Trophoblast cell (in vitro differentiated cells and primary cell): Measurements from ENCODE around the gene MYOZ3. TPM values are rescaled to one million over a fixed set of nuclear protein-coding genes. Genes with fewer than 3 reads are reported as not detected.

Source experiments
- DNase-seq, 2 donors: peaks; one replicate each; pipeline ENCODE4 v3.0.0-alpha.2; 2016
- H2AFZ ChIP-seq: 2 replicates; pipeline ENCODE4 v1.6.1; 2013; ENCODE audit warnings: low read length, moderate library complexity, mild to moderate bottlenecking; ENCODE audit not compliant: insufficient read depth, poor library complexity
- H2AK5ac ChIP-seq: 2 replicates; pipeline ENCODE4 v1.6.1; 2013; ENCODE audit warnings: mild to moderate bottlenecking, low read length
- H2BK120ac ChIP-seq: 2 replicates; pipeline ENCODE4 v1.6.1; 2013; ENCODE audit warnings: low read length, mild to moderate bottlenecking, moderate library complexity; ENCODE audit not compliant: insufficient read depth, poor library complexity
- H2BK12ac ChIP-seq: 2 replicates; pipeline ENCODE4 v1.6.1; 2013; ENCODE audit warnings: mild to moderate bottlenecking, low read length, moderate library complexity
- H2BK5ac ChIP-seq: 2 replicates; pipeline ENCODE4 v1.6.1; 2013; ENCODE audit warnings: low read length, low read depth, moderate library complexity, mild to moderate bottlenecking; ENCODE audit not compliant: poor library complexity
- H3K14ac ChIP-seq: 2 replicates; pipeline ENCODE4 v1.6.1; 2013; ENCODE audit warnings: mild to moderate bottlenecking, low read length
- H3K18ac ChIP-seq: 2 replicates; pipeline ENCODE4 v1.6.1; 2013; ENCODE audit warnings: mild to moderate bottlenecking, low read length
- H3K23ac ChIP-seq: 2 replicates; pipeline ENCODE4 v1.6.1; 2013; ENCODE audit warnings: low read length
- H3K27ac ChIP-seq: 2 replicates; pipeline ENCODE4 v1.5.1; 2013; ENCODE audit warnings: low read depth, mild to moderate bottlenecking, inconsistent platforms, low read length, moderate library complexity
- H3K27me3 ChIP-seq: 2 replicates; pipeline ENCODE4 v1.6.1; 2013; ENCODE audit warnings: inconsistent platforms, mild to moderate bottlenecking, low read length, moderate library complexity; ENCODE audit not compliant: insufficient read depth
- H3K36me3 ChIP-seq, 2 experiments: 1 replicate in 1 of 2; 2 replicates in 1 of 2; pipeline ENCODE4 v1.6.1; 2013; ENCODE audit warnings: low read length in 2 of 2, mild to moderate bottlenecking in 2 of 2, moderate library complexity in 1 of 2; ENCODE audit not compliant: insufficient read depth in 2 of 2, control insufficient read depth in 1 of 2
- H3K4ac ChIP-seq: 2 replicates; pipeline ENCODE4 v1.6.1; 2013; ENCODE audit warnings: low read depth, mild to moderate bottlenecking, low read length, moderate library complexity
- H3K4me1 ChIP-seq, 2 experiments: 1 replicate in 1 of 2; 2 replicates in 1 of 2; pipeline ENCODE4 v1.6.1; 2013; ENCODE audit warnings: low read length in 2 of 2, mild to moderate bottlenecking in 2 of 2, moderate library complexity in 1 of 2; ENCODE audit not compliant: insufficient read depth in 2 of 2, control insufficient read depth in 1 of 2
- H3K4me2 ChIP-seq: 2 replicates; pipeline ENCODE4 v1.6.1; 2013; ENCODE audit warnings: inconsistent platforms, mild to moderate bottlenecking, low read length, moderate library complexity
- H3K4me3 ChIP-seq: 2 replicates; pipeline ENCODE4 v1.5.1; 2013; ENCODE audit warnings: mild to moderate bottlenecking, low read depth, low read length, inconsistent platforms
- H3K79me1 ChIP-seq: one replicate; pipeline ENCODE4 v1.6.1; 2013; ENCODE audit warnings: low read length
- H3K79me2 ChIP-seq: 2 replicates; pipeline ENCODE4 v1.6.1; 2013; ENCODE audit warnings: low read length, mild to moderate bottlenecking; ENCODE audit not compliant: control insufficient read depth, insufficient read depth, poor library complexity
- H3K9ac ChIP-seq: 2 replicates; pipeline ENCODE4 v1.6.1; 2013; ENCODE audit warnings: mild to moderate bottlenecking, low read length
- H3K9me3 ChIP-seq: 2 replicates; pipeline ENCODE4 v1.6.1; 2013; ENCODE audit warnings: low read depth, mild to moderate bottlenecking, control low read depth, inconsistent platforms, low read length; ENCODE audit not compliant: insufficient read depth
- H4K12ac ChIP-seq: 2 replicates; pipeline ENCODE4 v1.6.1; 2013; ENCODE audit warnings: low read depth, mild to moderate bottlenecking, low read length, moderate library complexity
- H4K8ac ChIP-seq: 2 replicates; pipeline ENCODE4 v1.6.1; 2013; ENCODE audit warnings: low read depth, mild to moderate bottlenecking, low read length, moderate library complexity
- H4K91ac ChIP-seq: one replicate; pipeline ENCODE4 v1.6.1; 2013; ENCODE audit warnings: low read depth, mild to moderate bottlenecking, low read length, moderate library complexity
- WGBS: extraction: QIAGEN DNeasy Blood & Tissue Kit; methylation state at CpG from one replicate; pipeline ENCODE4 v1.1.7; 2013; ENCODE audit warnings: missing lambda C conversion rate; ENCODE audit not compliant: insufficient read length, insufficient coverage; ENCODE audit errors: extremely low coverage; 5-methylcytosine and 5-hydroxymethylcytosine counted together
- polyA plus RNA-seq: library from polyadenylated mRNA; stranded (reverse); fragments of 200-250 nt; gene quantifications from 2 replicates; pipeline ENCODE4 v1.2.3, GENCODE V29; 2013

The MYOZ3 gene
- 9.5 and 10.0 TPM in 2 replicates for polyA plus RNA-seq

GRCh38 chr5:150661086-150661485 is at the start of gene MYOZ3:
Gene MYOZ3 (plus strand): TSS chr5:150661251. CDS start chr5:150662942, 1,691 bp downstream.
- H3K9me3 ChIP-seq = no peaks in the 10 kb centered on the region
- no peak within 1 kb of the TSS for H2AFZ ChIP-seq
- no peak within 1 kb of the TSS for H3K27ac ChIP-seq
- H3K4me1 ChIP-seq = peaks cover 15 to 34% of the 10 kb centered on the region in 2 experiments
- peaks cover 6% of the 10 kb centered on the region for H3K79me2 ChIP-seq
- H3K14ac ChIP-seq = peak within 1 kb of the TSS; percentile 34
- H3K36me3 ChIP-seq = no peaks in the 10 kb centered on the region
- no peak within 1 kb of the TSS for H4K12ac ChIP-seq
- H3K27me3 ChIP-seq = no peaks in the 10 kb centered on the region
- peak within 1 kb of the TSS; percentile 50 for H2AK5ac ChIP-seq
- H4K8ac ChIP-seq = no peak within 1 kb of the TSS
- DNase-seq = no peak
- no peak within 1 kb of the TSS for H3K4ac ChIP-seq
- no peak within 1 kb of the TSS for H3K9ac ChIP-seq
- H2BK12ac ChIP-seq = peak within 1 kb of the TSS; percentile 27
- no CpG with 5 or more reads among the region's 7 CpGs for WGBS
- no peak within 1 kb of the TSS for H3K4me2 ChIP-seq
- H2BK5ac ChIP-seq = no peak within 1 kb of the TSS
- peaks cover 14% of the 10 kb centered on the region for H3K79me1 ChIP-seq
- H3K4me3 ChIP-seq = no peak within 1 kb of the TSS
- peak within 1 kb of the TSS; percentile 29 for H4K91ac ChIP-seq
- H3K23ac ChIP-seq = no peak within 1 kb of the TSS
- H2BK120ac ChIP-seq = no peak within 1 kb of the TSS
- H3K18ac ChIP-seq = no peak within 1 kb of the TSS

- no peak overlapping the region for H3K4ac ChIP-seq
- 100% methylated on average over 2 of the region's 4 CpGs for WGBS
Measured at GRCh38 chr5:150612405-150612804, 48.6 kb upstream of the MYOZ3 start.

GRCh38 chr5:150612905-150613670 is 48.0 kb upstream of the MYOZ3 start:
- Histone ChIP-seq H3K23ac (no peak overlapping the region), H4K8ac (no peak overlapping the region), H3K79me1 (no peaks in the 10 kb centered on the region), H3K14ac (no peak overlapping the region), H2BK120ac (no peak overlapping the region), H3K18ac (no peak overlapping the region), H3K4ac (no peak overlapping the region), H2BK12ac (no peak overlapping the region), H3K36me3 (no peaks in the 10 kb centered on the region), H2AFZ (no peak overlapping the region), H3K4me2 (no peak overlapping the region), H2BK5ac (no peak overlapping the region), H4K91ac (no peak overlapping the region), H3K79me2 (peaks cover 2% of the 10 kb centered on the region), H3K27me3 (no peaks in the 10 kb centered on the region), H4K12ac (no peak overlapping the region), H3K9ac (no peak overlapping the region), H3K9me3 (no peaks in the 10 kb centered on the region), H3K4me1 (peaks cover 0 to 2% of the 10 kb centered on the region in 2 experiments), H3K4me3 (no peak overlapping the region), H3K27ac (no peak overlapping the region), H2AK5ac (no peak overlapping the region)
- WGBS = no CpG with 5 or more reads among the region's 4 CpGs
- DNase-seq = no peak

More at GRCh38 chr5:150612405-150612804, 48.6 kb upstream of the MYOZ3 start:
- H3K9me3 ChIP-seq = no peaks in the 10 kb centered on the region
- no peak overlapping the region for H2BK5ac ChIP-seq
- no peak overlapping the region for H3K4me2 ChIP-seq
- H3K27ac ChIP-seq = no peak overlapping the region
- H2AK5ac ChIP-seq = no peak overlapping the region
- no peaks in the 10 kb centered on the region for H3K27me3 ChIP-seq
- H4K8ac ChIP-seq = no peak overlapping the region
- no peak overlapping the region for H4K12ac ChIP-seq
- H3K4me3 ChIP-seq = no peak overlapping the region
- no peak overlapping the region for H3K23ac ChIP-seq
- DNase-seq = no peak
- H2BK120ac ChIP-seq = no peak overlapping the region
- peaks cover 2% of the 10 kb centered on the region for H3K79me2 ChIP-seq
- H3K18ac ChIP-seq = no peak overlapping the region
- H3K4me1 ChIP-seq = peaks cover 0 to 2% of the 10 kb centered on the region in 2 experiments
- no peaks in the 10 kb centered on the region for H3K79me1 ChIP-seq
- H4K91ac ChIP-seq = no peak overlapping the region
- no peak overlapping the region for H2AFZ ChIP-seq
- H3K9ac ChIP-seq = no peak overlapping the region
- no peak overlapping the region for H3K14ac ChIP-seq
- no peak overlapping the region for H2BK12ac ChIP-seq
- no peaks in the 10 kb centered on the region for H3K36me3 ChIP-seq

- H4K8ac ChIP-seq = no peak overlapping the region
- no peak overlapping the region for H2BK5ac ChIP-seq
- no peak overlapping the region for H3K18ac ChIP-seq
- no peak overlapping the region for H3K23ac ChIP-seq
- H3K79me1 ChIP-seq = no peaks in the 10 kb centered on the region
- H3K4me3 ChIP-seq = no peak overlapping the region
- H4K91ac ChIP-seq = no peak overlapping the region
- H3K79me2 ChIP-seq = peaks cover 2% of the 10 kb centered on the region
- H3K9ac ChIP-seq = no peak overlapping the region
- H3K4me1 ChIP-seq = peaks cover 0 to 2% of the 10 kb centered on the region in 2 experiments
- no peak overlapping the region for H2AK5ac ChIP-seq
- no peak overlapping the region for H3K4me2 ChIP-seq
- H3K27me3 ChIP-seq = no peaks in the 10 kb centered on the region
- no peaks in the 10 kb centered on the region for H3K36me3 ChIP-seq
- no peak overlapping the region for H3K14ac ChIP-seq
- peak overlapping the region; percentile 17 for H2AFZ ChIP-seq
- WGBS = no CpG with 5 or more reads among the region's 9 CpGs
- H2BK12ac ChIP-seq = no peak overlapping the region
- no peak for DNase-seq
- no peak overlapping the region for H3K27ac ChIP-seq
- H3K4ac ChIP-seq = no peak overlapping the region
- H2BK120ac ChIP-seq = no peak overlapping the region
- H3K9me3 ChIP-seq = no peaks in the 10 kb centered on the region
- H4K12ac ChIP-seq = no peak overlapping the region
Measured at GRCh38 chr5:150613991-150614660, 46.9 kb upstream of the MYOZ3 start.
